GM23338 (cell line): ENCODE data around the gene RCE1. TPM values are rescaled to one million over a fixed set of nuclear protein-coding genes. Genes with fewer than 3 reads are reported as not detected.

ENCODE experiments used
- ATAC-seq: fragments of 200-7000 bp; cut with Tn5 transposase; 3 replicates; pipeline ENCODE4 v1.9.1; 2020
- DNase-seq: peaks from one replicate; pipeline ENCODE4 v3.0.0-alpha.2; 2015; ENCODE audit warnings: low spot score
- H2AFZ ChIP-seq: fragments of 200-600 bp; sonication (generic); 2 replicates; pipeline ENCODE4 v1.8.0; 2016; ENCODE audit warnings: antibody characterized with exemption, mild to moderate bottlenecking, moderate library complexity
- H3F3A ChIP-seq: fragments of 200-600 bp; sonication (generic); replicated peaks from 2 replicates; pipeline ENCODE4 v1.8.0; 2017; ENCODE audit warnings: antibody characterized with exemption, mixed run types, low read depth
- H3K27ac ChIP-seq: fragments of 200-600 bp; sonication (generic); 2 replicates; pipeline ENCODE4 v1.6.1; 2016; ENCODE audit warnings: low read depth
- H3K27me3 ChIP-seq: fragments of 200-600 bp; sonication (generic); 2 replicates; pipeline ENCODE4 v1.8.0; 2016; ENCODE audit warnings: mild to moderate bottlenecking, mixed run types, moderate library complexity; ENCODE audit not compliant: insufficient read depth
- H3K36me3 ChIP-seq: fragments of 200-600 bp; sonication (generic); 2 replicates; pipeline ENCODE4 v1.8.0; 2016; ENCODE audit warnings: mild to moderate bottlenecking; ENCODE audit not compliant: insufficient read depth
- H3K4me1 ChIP-seq: fragments of 200-600 bp; sonication (generic); 2 replicates; pipeline ENCODE4 v1.8.0; 2016; ENCODE audit warnings: mild to moderate bottlenecking, moderate library complexity; ENCODE audit not compliant: insufficient read depth
- H3K4me2 ChIP-seq: fragments of 200-600 bp; sonication (generic); 2 replicates; pipeline ENCODE4 v1.7.1; 2017; ENCODE audit warnings: mixed run types
- H3K4me3 ChIP-seq: fragments of 200-600 bp; sonication (generic); 2 replicates; pipeline ENCODE4 v1.6.1; 2016; ENCODE audit warnings: mixed run types
- H3K79me2 ChIP-seq: fragments of 200-600 bp; sonication (generic); replicated peaks from 2 replicates; pipeline ENCODE4 v1.8.0; 2017; ENCODE audit warnings: mild to moderate bottlenecking; ENCODE audit not compliant: insufficient read depth
- H3K9me2 ChIP-seq: fragments of 200-600 bp; sonication (generic); 2 replicates; pipeline ENCODE4 v1.8.0; 2017; ENCODE audit not compliant: insufficient read depth
- H4K20me1 ChIP-seq: fragments of 200-600 bp; sonication (generic); replicated peaks from 2 replicates; pipeline ENCODE4 v1.8.0; 2017; ENCODE audit warnings: mild to moderate bottlenecking; ENCODE audit not compliant: insufficient read depth
- H3K27ac Mint-ChIP-seq: 2 replicates; pipeline ENCODE4 v1.8.0; 2020; ENCODE audit warnings: inconsistent platforms, mild to moderate bottlenecking, moderate library complexity, mixed read lengths
- H3K27me3 Mint-ChIP-seq: 3 replicates; pipeline ENCODE4 v1.8.0; 2022; ENCODE audit warnings: low read depth, mild to moderate bottlenecking, moderate library complexity, mixed read lengths, inconsistent platforms; ENCODE audit not compliant: insufficient read depth, poor library complexity
- H3K36me3 Mint-ChIP-seq: 3 replicates; pipeline ENCODE4 v1.8.0; 2021; ENCODE audit warnings: low read depth, mild to moderate bottlenecking, inconsistent platforms, moderate library complexity, mixed read lengths
- H3K4me1 Mint-ChIP-seq: 3 replicates; pipeline ENCODE4 v1.8.0; 2020; ENCODE audit warnings: mild to moderate bottlenecking, inconsistent platforms, mixed read lengths
- H3K4me3 Mint-ChIP-seq: 3 replicates; pipeline ENCODE4 v1.8.0; 2021; ENCODE audit warnings: moderate library complexity, mild to moderate bottlenecking, inconsistent platforms, mixed read lengths
- H3K9me3 Mint-ChIP-seq: 3 replicates; pipeline ENCODE4 v1.8.0; 2020; ENCODE audit warnings: moderate library complexity, mild to moderate bottlenecking, inconsistent platforms, mixed read lengths
- CREB1 ChIP-seq: fragments of 250-450 bp; sonication (Bioruptor Pico); IDR thresholded peaks from 2 replicates; pipeline ENCODE4 v1.5.0; 2020; ENCODE audit warnings: low read depth, mild to moderate bottlenecking, moderate library complexity
- CTCF ChIP-seq, 2 experiments: fragments of 200-600 bp in 1 of 2; sonication (generic) in 1 of 2; conservative IDR thresholded peaks; 2 replicates each; pipeline versions ENCODE4 v1.5.1 to v1.6.1; 2016 to 2017; ENCODE audit warnings: antibody characterized with exemption in 2 of 2, low read depth in 2 of 2, mild to moderate bottlenecking in 2 of 2, moderate library complexity in 1 of 2
- ETS1 ChIP-seq: IDR thresholded peaks from 2 replicates; pipeline ENCODE4 v1.6.1; 2016; ENCODE audit warnings: antibody characterized with exemption
- EZH2 ChIP-seq: fragments of 200-600 bp; sonication (generic); IDR thresholded peaks from one replicate; pipeline ENCODE4 v1.8.0; 2017; ENCODE audit warnings: antibody characterized with exemption, mild to moderate bottlenecking, low read depth; ENCODE audit not compliant: unreplicated experiment
- EZH2phosphoT487 ChIP-seq: fragments of 200-600 bp; sonication (generic); IDR thresholded peaks from one replicate; pipeline ENCODE4 v1.8.1; 2018; ENCODE audit warnings: antibody characterized with exemption; ENCODE audit not compliant: unreplicated experiment
- JUNB ChIP-seq: IDR thresholded peaks from one replicate; pipeline ENCODE4 v1.6.1; 2016; ENCODE audit warnings: antibody characterized with exemption; ENCODE audit not compliant: unreplicated experiment
- NANOG ChIP-seq: IDR thresholded peaks from 2 replicates; pipeline ENCODE4 v1.6.1; 2016; ENCODE audit warnings: antibody characterized with exemption, borderline replicate concordance
- POLR2AphosphoS5 ChIP-seq: IDR thresholded peaks from 2 replicates; pipeline ENCODE4 v1.6.1; 2016; ENCODE audit warnings: antibody characterized with exemption, low read depth
- ZNF114 ChIP-seq: fragments of 250-450 bp; sonication (Bioruptor Pico); IDR thresholded peaks from 2 replicates; pipeline ENCODE4 v1.5.0; 2020; ENCODE audit warnings: mild to moderate bottlenecking, moderate library complexity
- ZNF331 ChIP-seq: fragments of 250-450 bp; sonication (Bioruptor Pico); IDR thresholded peaks from 2 replicates; pipeline ENCODE4 v1.5.0; 2020; ENCODE audit warnings: low read depth, mild to moderate bottlenecking, moderate library complexity
- polyA plus RNA-seq: library from polyadenylated mRNA; unstranded; fragments of >200 nt; fragmentation: Nextera tagmentation; extraction: Ambion mirVana; gene quantifications from 2 replicates; pipeline ENCODE4 v1.2.1, GENCODE V29; 2016
- total RNA-seq: library from RNA; depleted of rRNA; stranded (reverse); fragments of >200 nt; shearing (Covaris generic); gene quantifications from 2 replicates; pipeline ENCODE4 v1.2.3, GENCODE V29; 2014
- TF ChIP-seq, protein P1 (sequence below): fragments of 250-450 bp; sonication (Bioruptor Pico); IDR thresholded peaks from 2 replicates; pipeline ENCODE4 v1.5.0; 2020; ENCODE audit warnings: mild to moderate bottlenecking, moderate library complexity
- TF ChIP-seq, protein P2 (sequence below): IDR thresholded peaks from one replicate; pipeline ENCODE4 v1.6.1; 2018; ENCODE audit warnings: antibody characterized with exemption; ENCODE audit not compliant: unreplicated experiment

The RCE1 gene
- total and polyA plus RNA-seq, 2 experiments from 2014 or later, result 27.8 to 55.1 TPM

- H3K27me3 ChIP-seq, result no peaks in the 10 kb centered on the region
- H3F3A ChIP-seq, result no peaks in the 10 kb centered on the region
- TF ChIP-seq, protein P1, sequence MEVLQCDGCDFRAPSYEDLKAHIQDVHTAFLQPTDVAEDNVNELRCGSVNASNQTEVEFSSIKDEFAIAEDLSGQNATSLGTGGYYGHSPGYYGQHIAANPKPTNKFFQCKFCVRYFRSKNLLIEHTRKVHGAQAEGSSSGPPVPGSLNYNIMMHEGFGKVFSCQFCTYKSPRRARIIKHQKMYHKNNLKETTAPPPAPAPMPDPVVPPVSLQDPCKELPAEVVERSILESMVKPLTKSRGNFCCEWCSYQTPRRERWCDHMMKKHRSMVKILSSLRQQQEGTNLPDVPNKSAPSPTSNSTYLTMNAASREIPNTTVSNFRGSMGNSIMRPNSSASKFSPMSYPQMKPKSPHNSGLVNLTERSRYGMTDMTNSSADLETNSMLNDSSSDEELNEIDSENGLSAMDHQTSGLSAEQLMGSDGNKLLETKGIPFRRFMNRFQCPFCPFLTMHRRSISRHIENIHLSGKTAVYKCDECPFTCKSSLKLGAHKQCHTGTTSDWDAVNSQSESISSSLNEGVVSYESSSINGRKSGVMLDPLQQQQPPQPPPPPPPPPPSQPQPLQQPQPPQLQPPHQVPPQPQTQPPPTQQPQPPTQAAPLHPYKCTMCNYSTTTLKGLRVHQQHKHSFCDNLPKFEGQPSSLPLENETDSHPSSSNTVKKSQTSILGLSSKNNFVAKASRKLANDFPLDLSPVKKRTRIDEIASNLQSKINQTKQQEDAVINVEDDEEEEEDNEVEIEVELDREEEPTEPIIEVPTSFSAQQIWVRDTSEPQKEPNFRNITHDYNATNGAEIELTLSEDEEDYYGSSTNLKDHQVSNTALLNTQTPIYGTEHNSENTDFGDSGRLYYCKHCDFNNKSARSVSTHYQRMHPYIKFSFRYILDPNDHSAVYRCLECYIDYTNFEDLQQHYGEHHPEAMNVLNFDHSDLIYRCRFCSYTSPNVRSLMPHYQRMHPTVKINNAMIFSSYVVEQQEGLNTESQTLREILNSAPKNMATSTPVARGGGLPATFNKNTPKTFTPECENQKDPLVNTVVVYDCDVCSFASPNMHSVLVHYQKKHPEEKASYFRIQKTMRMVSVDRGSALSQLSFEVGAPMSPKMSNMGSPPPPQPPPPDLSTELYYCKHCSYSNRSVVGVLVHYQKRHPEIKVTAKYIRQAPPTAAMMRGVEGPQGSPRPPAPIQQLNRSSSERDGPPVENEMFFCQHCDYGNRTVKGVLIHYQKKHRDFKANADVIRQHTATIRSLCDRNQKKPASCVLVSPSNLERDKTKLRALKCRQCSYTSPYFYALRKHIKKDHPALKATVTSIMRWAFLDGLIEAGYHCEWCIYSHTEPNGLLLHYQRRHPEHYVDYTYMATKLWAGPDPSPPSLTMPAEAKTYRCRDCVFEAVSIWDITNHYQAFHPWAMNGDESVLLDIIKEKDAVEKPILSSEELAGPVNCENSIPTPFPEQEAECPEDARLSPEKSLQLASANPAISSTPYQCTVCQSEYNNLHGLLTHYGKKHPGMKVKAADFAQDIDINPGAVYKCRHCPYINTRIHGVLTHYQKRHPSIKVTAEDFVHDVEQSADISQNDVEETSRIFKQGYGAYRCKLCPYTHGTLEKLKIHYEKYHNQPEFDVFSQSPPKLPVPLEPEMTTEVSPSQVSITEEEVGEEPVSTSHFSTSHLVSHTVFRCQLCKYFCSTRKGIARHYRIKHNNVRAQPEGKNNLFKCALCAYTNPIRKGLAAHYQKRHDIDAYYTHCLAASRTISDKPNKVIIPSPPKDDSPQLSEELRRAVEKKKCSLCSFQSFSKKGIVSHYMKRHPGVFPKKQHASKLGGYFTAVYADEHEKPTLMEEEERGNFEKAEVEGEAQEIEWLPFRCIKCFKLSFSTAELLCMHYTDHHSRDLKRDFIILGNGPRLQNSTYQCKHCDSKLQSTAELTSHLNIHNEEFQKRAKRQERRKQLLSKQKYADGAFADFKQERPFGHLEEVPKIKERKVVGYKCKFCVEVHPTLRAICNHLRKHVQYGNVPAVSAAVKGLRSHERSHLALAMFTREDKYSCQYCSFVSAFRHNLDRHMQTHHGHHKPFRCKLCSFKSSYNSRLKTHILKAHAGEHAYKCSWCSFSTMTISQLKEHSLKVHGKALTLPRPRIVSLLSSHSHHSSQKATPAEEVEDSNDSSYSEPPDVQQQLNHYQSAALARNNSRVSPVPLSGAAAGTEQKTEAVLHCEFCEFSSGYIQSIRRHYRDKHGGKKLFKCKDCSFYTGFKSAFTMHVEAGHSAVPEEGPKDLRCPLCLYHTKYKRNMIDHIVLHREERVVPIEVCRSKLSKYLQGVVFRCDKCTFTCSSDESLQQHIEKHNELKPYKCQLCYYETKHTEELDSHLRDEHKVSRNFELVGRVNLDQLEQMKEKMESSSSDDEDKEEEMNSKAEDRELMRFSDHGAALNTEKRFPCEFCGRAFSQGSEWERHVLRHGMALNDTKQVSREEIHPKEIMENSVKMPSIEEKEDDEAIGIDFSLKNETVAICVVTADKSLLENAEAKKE (CRISPR knock-in tag), result no peak
- TF ChIP-seq, protein P2, sequence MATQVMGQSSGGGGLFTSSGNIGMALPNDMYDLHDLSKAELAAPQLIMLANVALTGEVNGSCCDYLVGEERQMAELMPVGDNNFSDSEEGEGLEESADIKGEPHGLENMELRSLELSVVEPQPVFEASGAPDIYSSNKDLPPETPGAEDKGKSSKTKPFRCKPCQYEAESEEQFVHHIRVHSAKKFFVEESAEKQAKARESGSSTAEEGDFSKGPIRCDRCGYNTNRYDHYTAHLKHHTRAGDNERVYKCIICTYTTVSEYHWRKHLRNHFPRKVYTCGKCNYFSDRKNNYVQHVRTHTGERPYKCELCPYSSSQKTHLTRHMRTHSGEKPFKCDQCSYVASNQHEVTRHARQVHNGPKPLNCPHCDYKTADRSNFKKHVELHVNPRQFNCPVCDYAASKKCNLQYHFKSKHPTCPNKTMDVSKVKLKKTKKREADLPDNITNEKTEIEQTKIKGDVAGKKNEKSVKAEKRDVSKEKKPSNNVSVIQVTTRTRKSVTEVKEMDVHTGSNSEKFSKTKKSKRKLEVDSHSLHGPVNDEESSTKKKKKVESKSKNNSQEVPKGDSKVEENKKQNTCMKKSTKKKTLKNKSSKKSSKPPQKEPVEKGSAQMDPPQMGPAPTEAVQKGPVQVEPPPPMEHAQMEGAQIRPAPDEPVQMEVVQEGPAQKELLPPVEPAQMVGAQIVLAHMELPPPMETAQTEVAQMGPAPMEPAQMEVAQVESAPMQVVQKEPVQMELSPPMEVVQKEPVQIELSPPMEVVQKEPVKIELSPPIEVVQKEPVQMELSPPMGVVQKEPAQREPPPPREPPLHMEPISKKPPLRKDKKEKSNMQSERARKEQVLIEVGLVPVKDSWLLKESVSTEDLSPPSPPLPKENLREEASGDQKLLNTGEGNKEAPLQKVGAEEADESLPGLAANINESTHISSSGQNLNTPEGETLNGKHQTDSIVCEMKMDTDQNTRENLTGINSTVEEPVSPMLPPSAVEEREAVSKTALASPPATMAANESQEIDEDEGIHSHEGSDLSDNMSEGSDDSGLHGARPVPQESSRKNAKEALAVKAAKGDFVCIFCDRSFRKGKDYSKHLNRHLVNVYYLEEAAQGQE, result no peak
- TF ChIP-seq CTCF (conservative IDR thresholded peaks at IDR 0.05; ENCODE audit: low read depth in 2 of 2), result no peak
- no peak for TF ChIP-seq EZH2
- no peak for TF ChIP-seq POLR2AphosphoS5
- TF ChIP-seq ETS1, result no peak
- no peak for TF ChIP-seq EZH2phosphoT487
- no peak for TF ChIP-seq ZNF114 (CRISPR knock-in tag)
- TF ChIP-seq NANOG, result no peak
- no peak for TF ChIP-seq ZNF331 (CRISPR knock-in tag)
- no peak for TF ChIP-seq CREB1
- TF ChIP-seq JUNB, result no peak
- H3K4me3 ChIP-seq, result no peak overlapping the region
- no peaks in the 10 kb centered on the region for H3K9me2 ChIP-seq
- Mint-ChIP-seq H3K4me1 (peaks cover 10% of the 10 kb centered on the region), H3K36me3 (peaks cover 5% of the 10 kb centered on the region; the same call in 2 of the 3 replicates), H3K27ac (no peak overlapping the region), H3K4me3 (no peak overlapping the region), H3K9me3 (no peaks in the 10 kb centered on the region; the same call in 2 of the 3 replicates), H3K27me3 (peaks cover 21% of the 10 kb centered on the region)
- no peak overlapping the region for H3K4me2 ChIP-seq
- no peak overlapping the region for H2AFZ ChIP-seq
- no peaks in the 10 kb centered on the region for H3K36me3 ChIP-seq
- H3K27ac ChIP-seq, result no peak overlapping the region
- ATAC-seq (no peak), DNase-seq (no peak)
- no peaks in the 10 kb centered on the region; the same call in 1 of the 2 replicates for H3K4me1 ChIP-seq
- no peaks in the 10 kb centered on the region for H4K20me1 ChIP-seq
- no peaks in the 10 kb centered on the region for H3K79me2 ChIP-seq
These were observed 20.3 kb downstream of the RCE1 start for GRCh38 chr11:66863428-66864125.
